NCI-H2081 (cell line): ENCODE measurements around the gene LAMA3.

ENCODE experiments used
- DNase-seq, 2 experiments: peaks; one replicate each; lab custom pipeline; 2025; lab: John Stamatoyannopoulos, UW

Gene LAMA3

DNA sequence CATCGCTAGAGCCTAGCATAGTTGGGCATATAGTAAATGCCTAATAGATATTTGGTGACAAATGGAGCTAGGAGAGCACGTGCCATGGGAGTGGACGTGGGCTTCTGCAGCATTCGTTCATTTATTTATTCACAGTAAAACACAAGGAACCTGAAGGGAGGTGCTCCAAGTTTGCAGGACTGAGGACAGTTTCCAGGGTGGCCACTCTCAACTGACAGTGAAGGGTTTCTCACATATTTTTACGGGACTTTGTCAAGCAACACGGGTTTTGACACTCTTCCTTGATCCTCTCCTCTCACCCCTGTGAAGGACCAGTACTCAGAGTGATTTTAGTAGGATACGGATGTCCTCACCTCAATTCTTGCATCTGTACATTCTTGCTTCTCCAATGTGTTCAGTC is 190.3 kb downstream of the LAMA3 start:
- no peak for DNase-seq

DNA sequence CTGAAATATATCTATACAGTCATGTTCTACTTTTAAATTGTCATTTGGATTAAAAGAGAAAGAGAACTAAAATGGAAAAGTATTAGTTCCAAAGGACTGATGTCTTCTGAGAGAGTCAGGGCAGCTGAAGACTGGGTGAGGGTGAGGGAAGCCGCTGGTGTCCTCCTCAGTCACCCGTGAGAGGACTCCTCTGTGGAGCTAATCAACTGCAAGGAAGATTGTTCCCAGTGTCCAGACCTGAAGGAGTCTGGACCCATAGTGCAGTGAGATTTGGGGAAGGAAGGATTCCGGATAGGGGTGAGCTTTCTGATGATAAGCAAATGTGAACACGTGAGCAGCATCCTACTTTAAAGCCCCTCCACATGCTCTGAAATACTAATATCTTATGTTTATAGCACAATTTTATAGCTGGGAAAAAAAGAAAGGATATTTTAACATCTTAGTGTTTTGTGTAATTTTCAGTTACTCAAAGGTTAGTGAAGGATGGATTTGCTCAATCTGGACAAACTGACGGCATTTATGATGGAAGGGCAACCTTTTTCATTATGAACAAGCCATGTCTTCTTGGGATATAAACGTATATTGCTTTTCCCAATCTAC is 190.8 kb downstream of the LAMA3 start:
- no peak for DNase-seq

DNA sequence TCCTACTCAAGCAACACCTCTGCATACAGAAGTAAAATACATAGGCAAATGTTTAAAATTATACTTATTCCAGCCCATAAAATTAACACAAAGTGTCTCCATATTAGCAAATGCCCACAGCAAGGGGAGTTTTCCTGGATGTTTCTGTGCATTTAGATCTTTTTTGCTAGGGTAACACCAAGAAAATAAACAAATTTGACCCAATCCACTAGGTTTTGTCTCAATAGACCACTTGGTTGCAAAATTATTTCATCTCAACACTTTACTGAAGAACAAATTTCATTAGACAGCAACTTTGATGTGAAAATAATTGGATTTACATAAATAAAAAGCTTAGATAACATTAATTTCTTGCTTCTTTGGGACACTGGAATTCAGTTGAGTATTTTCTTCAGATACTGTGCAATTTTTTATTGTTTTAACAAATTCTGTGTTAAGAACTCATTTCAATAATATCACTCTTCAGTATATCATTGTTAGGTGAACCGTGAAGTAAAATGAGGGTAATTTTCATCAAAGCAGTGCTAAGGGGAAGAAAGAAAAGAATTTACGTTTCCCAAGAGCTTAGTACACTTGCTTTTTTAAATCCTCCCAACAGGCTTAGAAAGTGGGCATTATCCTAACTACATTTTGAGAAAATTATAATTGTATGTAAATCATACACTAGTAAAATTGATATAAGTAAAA is 191.8 kb downstream of the LAMA3 start:
- no peak for DNase-seq

DNA sequence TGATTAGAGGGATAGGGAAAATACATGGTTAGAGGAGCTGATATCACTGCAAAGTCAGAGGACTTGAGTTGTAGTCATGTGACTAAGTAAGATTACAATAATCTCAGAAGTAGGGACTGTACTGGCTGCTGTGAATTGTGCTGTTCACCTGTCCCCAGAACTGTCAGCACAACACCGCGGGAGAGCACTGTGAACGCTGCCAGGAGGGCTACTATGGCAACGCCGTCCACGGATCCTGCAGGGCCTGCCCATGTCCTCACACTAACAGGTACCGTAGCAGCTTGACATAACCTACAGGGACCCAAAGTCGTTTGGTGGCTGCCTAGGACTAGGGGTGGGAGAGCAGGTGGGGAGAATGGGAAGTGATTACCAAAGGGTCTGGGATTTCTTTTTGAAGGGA is 192.5 kb downstream of the LAMA3 start:
- peak; percentile 87 to 94 for DNase-seq

DNA sequence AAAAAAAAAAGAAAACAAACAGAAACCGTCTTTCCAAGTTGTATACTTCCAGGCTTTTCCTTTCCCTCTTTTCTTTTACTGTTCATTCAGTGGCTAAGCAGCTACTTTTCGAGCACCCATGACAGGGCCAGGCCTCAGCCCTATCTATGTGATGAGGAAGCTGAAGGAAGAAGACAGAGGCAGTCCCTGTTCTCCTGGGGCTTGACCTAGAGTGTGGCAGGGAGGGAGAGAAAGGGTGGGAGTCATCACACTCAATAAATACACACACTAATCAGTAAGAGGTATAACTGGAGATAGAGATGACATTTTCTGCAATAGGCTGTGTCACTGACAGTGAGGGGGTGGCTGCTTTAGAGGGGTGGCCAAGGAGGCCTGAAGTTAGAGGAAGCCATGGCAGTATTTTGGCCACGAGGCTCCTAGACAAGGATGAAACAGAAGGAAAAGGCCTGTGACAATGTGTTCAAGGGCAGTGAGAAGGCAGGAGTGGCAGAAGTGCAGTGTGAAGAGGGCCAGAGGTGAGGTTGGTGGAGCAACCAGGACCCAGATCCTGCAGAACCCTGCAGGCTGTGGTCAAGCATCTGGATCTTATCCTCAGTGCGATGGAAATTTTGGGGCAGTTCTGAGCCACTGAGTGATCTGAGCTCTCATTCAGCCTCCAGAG is 193.5 kb downstream of the LAMA3 start:
- DNase-seq: no peak

DNA sequence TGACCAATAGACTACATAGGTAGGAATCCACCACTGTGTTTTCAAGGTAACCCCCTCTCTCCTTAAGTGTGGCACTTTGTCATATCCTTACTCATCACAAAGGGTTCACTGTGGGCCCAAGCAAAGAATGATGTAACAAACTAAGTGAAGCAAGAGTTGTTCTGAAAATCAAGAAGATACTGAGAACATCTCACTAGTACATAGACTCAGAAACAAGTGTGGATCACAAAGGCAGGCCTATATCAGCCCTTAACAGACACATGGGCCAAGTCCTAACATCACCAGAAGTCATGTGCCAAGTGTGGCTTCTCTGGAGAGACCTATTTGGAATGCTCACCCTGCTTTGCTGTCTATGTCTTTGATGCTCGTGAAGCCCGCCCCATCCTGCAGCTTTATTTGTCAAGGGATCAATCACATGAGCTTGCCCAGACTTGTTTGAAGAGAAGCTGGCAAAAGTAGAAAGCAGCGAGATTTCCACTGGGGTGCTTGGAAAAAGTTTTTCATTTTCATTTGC is 194.1 kb downstream of the LAMA3 start:
- peak in 1 of 2 experiments; percentile 70 for DNase-seq

DNA sequence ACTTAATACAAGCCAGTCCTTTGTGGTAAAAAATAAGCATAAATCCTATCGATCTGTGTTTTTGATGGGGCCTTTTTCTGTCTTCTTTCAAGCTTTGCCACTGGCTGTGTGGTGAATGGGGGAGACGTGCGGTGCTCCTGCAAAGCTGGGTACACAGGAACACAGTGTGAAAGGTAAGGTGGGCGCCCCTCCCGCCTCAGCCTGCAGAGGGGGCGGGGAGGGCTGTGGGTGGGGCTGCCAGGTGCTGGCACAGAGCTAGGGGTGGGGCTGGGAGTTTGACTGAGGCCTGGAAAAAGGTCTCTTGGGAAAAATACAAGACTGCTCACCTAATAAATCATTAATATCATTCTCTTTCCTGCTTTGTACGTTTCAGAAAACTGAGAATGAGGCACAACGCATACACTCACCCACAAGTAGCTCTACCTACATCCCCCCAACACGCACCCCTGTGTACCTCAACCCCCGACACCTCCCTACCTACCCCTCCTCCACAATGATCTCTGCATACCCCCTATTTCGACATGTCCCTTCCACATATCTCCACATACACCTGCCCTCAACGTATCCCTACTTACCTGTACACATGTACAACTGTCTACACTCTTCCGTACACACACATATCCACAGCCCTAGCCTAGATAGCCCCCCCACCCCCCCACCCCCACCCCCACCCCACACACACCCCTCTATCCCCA is 195.6 kb downstream of the LAMA3 start:
- peak; percentile 66 to 76 for DNase-seq

DNA sequence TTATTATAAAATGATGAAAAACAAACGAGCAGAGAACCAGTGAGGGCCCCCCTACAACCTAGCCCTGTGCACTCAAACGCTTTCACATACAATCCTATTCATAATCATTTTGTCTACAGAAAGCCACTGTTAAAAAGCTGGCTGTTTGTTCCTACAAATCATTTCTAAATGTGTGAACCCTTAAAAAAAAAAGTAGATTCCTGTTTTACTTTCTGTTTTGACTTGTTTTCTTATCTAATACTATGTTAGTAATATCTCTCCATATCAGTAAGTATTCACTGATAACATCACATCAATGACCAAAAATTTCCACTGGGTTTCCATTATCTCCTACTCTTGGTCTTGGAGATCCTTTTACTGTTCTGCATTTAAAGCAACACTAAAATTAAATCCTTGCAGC is 196.5 kb downstream of the LAMA3 start:
- no peak for DNase-seq

DNA sequence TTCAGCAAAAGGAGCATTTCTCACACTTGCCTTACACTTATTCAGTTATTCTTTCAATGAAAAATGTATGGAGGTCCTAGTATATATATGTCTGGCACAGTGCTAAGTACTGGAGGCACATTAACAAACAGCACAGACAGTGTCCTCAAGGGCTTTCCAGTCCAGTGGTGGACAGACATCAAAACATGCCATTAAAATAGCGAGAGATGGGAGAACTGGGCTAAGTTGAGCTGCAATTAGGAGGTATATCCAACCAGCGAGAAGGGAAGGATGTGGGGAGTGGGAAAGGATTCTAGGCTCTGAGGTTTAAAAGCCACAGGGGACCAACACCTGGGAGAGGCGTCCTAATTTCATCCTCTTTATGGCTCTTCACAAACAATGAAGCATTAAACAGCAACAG is 197.8 kb downstream of the LAMA3 start:
- peak; percentile 76 to 92 for DNase-seq

DNA sequence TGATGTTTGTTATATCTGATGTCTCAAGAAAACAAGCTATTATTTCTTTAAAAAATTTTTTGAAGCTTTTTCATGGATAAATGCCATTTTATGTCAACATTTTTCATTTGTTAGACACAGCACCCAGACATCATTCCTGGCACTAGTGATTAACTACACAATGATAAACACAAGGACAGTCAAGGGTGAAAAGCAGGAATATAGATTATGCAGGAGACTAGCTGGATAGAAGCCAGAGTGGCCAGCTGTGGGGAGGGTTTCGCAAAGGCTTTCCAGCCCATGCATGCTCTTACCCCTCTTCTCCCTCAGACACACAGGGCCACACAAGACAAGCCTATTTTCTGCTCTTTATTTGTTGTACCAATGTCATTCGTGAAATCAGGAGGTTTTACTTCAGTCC is 198.2 kb downstream of the LAMA3 start:
- peak; percentile 74 to 91 for DNase-seq

DNA sequence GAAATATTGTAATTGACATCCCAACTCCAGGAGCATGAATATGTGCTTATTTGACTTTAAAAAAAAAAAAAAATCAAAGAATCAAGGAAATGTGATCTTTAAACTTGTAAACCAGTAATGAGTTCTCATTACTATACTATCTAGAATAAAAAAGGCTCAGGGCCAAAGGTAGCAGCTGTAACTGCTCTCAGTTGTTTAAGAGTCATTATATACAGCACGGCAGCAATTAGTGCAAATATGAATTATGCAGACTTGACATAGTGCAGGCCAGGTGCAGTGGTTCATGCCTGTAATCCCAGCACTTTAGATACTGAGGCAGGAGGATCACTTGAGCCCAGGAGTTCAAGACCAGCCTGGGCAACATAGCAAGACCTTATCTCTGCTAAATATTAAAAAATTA is 199.6 kb downstream of the LAMA3 start:
- DNase-seq: peak; percentile 38 to 87

DNA sequence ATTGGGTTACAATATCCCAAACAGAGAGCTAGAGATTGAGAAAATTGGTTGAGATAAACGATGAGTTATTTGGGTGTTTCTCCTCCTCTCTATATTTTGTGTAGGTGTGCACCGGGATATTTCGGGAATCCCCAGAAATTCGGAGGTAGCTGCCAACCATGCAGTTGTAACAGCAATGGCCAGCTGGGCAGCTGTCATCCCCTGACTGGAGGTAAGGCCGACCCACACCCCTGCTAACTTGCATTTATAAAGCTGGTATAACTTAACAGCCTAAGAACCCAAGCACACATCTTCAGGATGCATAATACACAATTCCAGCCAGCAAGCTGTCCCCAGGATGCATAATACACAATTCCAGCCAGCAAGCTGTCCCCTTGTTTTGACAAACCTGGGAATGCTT is 200.7 kb downstream of the LAMA3 start:
- DNase-seq: no peak

DNA sequence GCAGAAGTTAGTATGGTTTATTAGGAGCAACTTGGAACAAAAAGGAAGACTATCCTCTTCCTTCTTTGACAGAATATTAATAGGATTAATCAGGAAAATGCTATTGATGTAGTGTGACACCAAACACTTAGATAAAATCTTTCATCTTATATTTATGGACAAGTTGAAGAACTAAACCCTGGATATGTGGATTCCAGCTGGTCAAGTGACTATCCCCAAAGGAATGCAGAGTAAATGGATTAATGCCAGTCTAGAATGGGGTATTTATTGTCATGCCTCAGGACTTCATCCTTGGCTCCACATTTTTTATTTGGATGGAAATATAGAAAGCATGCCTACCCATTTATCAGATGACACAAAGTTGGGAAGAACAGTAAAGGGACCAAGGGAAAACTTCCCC is 201.3 kb downstream of the LAMA3 start:
- no peak for DNase-seq

DNA sequence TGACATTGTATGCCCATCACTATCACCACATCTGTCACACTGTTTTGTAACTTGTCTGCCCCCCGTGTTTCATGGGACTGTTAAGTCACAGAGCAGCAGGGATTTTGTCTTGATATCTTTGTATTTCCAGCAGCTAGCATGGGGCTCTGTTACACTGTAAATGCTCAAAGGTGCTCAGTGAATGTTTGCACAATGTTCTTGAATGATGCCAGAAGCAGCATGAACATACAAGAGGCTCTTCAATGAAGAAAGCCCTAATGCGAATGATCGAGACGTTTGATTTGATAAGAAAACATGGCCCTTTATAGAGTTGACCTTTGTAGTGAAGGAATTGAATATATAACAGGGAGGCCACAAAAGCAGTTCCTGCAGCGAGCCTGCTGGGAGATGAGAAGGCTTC is 204.4 kb downstream of the LAMA3 start:
- no peak for DNase-seq

DNA sequence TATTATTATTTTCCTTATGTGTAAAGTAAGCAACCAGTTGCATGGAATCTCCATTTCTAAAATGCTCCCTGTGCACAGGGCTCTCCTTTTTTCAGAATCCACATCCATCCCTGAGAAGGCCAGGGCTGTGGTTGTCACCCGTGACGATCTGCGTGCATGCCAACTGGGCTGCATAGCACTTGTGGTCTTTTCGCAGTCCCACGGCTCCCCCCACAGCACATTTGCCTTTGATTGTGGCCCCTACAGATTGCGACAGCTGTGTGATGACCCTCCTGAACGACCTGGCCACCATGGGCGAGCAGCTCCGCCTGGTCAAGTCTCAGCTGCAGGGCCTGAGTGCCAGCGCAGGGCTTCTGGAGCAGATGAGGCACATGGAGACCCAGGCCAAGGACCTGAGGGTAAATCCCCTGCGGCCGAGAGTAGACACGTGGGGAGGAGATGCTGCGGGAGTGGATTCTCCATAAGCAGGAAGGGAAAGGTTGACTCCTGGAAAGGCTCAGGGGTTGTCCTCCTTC is 205.5 kb downstream of the LAMA3 start:
- no peak for DNase-seq

DNA sequence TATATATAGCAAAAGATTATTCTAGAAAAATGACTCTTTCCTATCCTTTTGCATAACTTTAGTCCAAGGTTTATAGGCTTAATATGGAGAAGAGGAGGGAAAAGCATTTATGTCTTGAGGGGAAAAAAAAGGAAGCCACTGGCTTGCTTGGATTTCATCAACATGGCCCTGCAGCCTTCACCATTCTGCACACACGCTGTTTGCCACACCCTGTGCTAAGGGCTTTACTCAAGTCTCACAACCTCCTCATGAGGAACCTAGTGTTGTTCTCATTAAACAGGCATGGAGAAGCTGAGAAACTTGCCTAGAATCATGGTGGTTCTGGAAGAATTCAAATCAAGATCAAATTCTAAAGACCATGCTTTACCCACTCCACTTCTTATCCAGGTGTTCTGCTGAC is 208.0 kb downstream of the LAMA3 start:
- no peak for DNase-seq

DNA sequence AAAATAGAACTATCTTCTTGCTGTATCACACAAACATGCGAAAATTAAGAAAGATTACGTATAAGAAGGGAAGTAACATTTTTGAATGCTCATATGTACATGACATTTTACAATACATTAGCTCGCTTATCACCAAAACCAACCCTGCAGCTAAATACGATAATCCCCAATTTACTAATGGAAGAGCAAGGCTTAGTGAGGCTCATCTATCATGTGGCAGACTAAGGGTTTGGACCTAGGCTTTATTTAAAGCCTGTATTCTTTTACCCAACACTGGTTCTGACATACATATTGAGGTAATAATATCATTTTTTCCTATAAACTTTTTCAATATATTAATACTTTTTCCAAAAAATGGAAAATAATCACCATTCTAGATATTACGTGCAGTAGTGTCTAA is 208.5 kb downstream of the LAMA3 start:
- no peak for DNase-seq

DNA sequence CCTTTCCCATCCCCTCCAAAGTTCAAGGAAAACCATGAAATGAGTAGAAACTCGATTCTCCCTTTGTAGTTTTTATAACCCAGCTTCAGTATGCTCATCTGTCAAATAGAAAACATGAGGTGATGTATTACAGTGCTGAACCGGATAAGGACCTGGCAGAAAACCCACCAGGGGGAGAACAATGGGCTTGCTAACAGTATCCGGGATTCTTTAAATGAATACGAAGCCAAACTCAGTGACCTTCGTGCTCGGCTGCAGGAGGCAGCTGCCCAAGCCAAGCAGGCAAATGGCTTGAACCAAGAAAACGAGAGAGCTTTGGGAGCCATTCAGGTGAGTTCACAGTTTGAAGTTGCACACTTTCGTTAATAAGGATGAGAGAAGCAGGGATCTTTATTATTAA is 211.7 kb downstream of the LAMA3 start:
- peak in 1 of 2 experiments; percentile 42 for DNase-seq

DNA sequence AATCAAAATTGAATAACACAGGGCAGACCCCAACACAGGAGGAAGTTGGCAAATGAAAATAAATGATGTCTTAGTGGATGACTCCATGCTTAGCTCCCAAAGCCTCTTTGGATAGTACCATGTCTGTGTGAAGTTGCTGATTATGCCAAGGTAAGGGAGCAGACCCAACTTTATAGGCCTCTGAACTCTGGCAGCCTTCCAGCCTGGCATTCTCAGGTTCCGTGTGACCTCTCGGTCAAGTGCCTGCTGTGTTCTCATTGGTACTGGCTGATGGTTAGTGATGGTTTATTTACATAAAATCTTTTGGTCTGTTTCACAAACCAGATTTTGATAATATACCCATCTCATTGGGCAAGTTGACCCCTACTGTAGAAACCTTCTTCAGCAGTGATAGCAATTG is 213.1 kb downstream of the LAMA3 start:
- DNase-seq: no peak

DNA sequence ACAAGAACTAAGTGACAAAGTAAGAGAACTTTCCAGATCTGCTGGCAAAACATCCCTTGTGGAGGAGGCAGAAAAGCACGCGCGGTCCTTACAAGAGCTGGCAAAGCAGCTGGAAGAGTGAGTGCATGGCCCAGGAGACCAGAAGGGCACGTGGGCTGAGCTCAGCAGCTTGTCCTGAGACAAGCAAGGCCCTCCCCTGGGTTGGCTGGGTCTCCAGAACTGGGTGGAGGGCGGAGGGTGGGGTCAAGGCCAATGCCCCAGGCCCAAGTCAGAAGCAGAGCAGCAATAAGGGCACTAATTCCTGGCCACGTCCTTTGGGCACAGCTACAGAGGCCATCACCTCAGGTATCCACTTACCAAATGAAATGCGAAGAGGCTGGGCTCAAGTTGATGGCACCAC is 214.7 kb downstream of the LAMA3 start:
- DNase-seq: no peak

DNA sequence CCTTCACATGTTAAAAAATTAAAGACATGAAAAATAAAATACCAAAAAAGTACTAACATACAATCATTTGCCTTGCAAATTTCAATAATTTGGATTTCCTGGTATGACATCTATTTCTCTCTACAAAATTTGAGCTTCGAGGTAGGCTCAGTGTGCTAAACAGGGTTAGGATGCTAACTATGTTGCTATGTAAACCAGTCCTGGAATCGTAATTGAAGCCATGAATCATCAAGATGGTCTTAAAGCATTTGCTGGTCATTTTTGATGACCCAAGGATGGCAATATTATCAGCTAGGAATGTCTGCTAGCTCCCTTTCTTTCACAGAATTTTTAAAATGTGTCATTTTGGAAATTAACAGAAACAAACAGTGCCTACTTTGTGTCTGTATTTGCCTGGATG is 217.4 kb downstream of the LAMA3 start:
- no peak for DNase-seq

DNA sequence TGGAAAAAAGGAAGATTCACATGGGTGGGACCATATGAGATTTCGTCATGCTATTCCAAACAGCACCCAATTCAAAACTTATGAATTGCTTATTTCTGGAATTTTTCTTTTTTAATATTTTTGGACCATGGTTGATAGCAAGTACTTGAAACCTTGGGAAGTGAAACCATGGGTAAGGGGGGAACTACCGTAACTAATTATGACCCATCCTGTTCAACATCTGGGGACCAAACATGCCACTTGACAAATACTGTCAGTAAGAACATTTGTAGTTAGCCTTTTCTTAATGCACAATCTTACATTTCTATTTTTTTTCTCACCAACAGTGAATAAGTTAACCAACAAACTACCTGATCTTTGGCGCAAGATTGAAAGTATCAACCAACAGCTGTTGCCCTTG is 219.6 kb downstream of the LAMA3 start:
- DNase-seq: no peak

DNA sequence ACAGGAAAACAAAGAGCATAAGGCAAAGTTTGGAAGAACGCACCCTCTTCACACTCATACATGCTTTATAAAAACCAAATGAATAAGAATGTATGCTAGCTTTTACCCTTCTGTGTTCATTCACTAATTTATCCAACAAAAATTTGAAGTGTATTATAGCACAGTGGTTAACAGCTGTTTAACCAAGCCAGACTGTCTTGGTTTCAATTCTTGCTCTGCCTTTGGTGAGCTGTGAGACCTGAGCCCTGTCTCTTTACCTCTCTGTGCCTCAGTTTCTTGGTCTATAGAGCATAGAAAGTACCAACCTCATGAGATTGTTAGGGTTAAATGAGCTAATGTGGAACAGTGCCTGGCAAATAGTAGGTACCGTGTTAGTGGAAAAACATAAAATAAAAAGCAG is 220.8 kb downstream of the LAMA3 start:
- DNase-seq: no peak
